K562 (cell line): Measurements from ENCODE around the gene SVIL. TPM values are rescaled to one million over a fixed set of nuclear protein-coding genes. Genes with fewer than 3 reads are reported as not detected.

Experiments used
- ATAC-seq: fragments of 200-7000 bp; cut with Tn5 transposase; 3 replicates; pipeline ENCODE4 v1.9.1; 2020; ENCODE audit warnings: moderate library complexity
- BruUV-seq: library from RNA; stranded (reverse); fragments of 400-500 nt; replicated peaks from 2 replicates; lab custom pipeline; 2021; lab: Mats Ljungman, UMichigan
- CTCF ChIA-PET: fragments of 300-600 bp; formaldehyde crosslinking; extraction: SDS; loops from one replicate; lab custom pipeline; 2021; ENCODE audit warnings: low intra/inter-chr PET ratio; lab: Yijun Ruan, JAX
- POLR2A ChIA-PET: fragments of 300-600, 350-650 bp; sonication (Branson Sonifier 250); formaldehyde crosslinking; extraction: SDS; loops from one replicate; lab custom pipeline; 2021; ENCODE audit warnings: antibody characterized with exemption, inconsistent platforms; lab: Yijun Ruan, JAX
- DNase-seq, 4 experiments: peaks; one replicate each; pipeline versions ENCODE4 v3.0.0 to v3.0.0-alpha.2; 2011 to 2018; ENCODE audit warnings: low spot score in 3 of 4, mixed read lengths in 3 of 4; ENCODE audit errors: extremely low read depth in 1 of 4
- FAIRE-seq: peaks from 2 replicates; lab custom pipeline; 2011; peaks lifted over from hg19 to GRCh38; lab: Jason Lieb, UNC
- H2AFZ ChIP-seq: 2 replicates; pipeline ENCODE4 v1.6.0; 2011; ENCODE audit warnings: low read depth, low read length, control low read depth, inconsistent platforms
- H3K27ac ChIP-seq: fragments of 200-600 bp; 3 replicates; pipeline ENCODE4 v1.8.0; 2011; ENCODE audit warnings: low read depth, mild to moderate bottlenecking, control low read depth, inconsistent platforms, low read length, moderate library complexity, mixed read lengths; ENCODE audit errors: extremely low read depth
- H3K27me3 ChIP-seq, 2 experiments: fragments of 300-600 bp in 1 of 2; 2 replicates in 1 of 2; 3 replicates in 1 of 2; pipeline versions ENCODE4 v1.6.0 to v1.8.0; 2011; ENCODE audit warnings: inconsistent platforms in 2 of 2, low read length in 2 of 2, mild to moderate bottlenecking in 1 of 2, mixed read lengths in 1 of 2, moderate library complexity in 1 of 2; ENCODE audit not compliant: control insufficient read depth in 2 of 2, insufficient read depth in 2 of 2
- H3K36me3 ChIP-seq: fragments of 300-600 bp; 3 replicates; pipeline ENCODE4 v1.8.0; 2011; ENCODE audit warnings: mild to moderate bottlenecking, low read length, inconsistent platforms; ENCODE audit not compliant: control insufficient read depth, insufficient read depth
- H3K4me1 ChIP-seq, 2 experiments: fragments of 200-600 bp in 1 of 2; replicated peaks in 1 of 2; 2 replicates in 1 of 2; 3 replicates in 1 of 2; pipeline versions ENCODE4 v1.5.1 to v1.8.0; 2011; ENCODE audit warnings: inconsistent platforms in 2 of 2, low read length in 2 of 2, mild to moderate bottlenecking in 1 of 2, mixed read lengths in 1 of 2, moderate library complexity in 1 of 2; ENCODE audit not compliant: control insufficient read depth in 2 of 2, insufficient read depth in 2 of 2
- H3K4me2 ChIP-seq: 2 replicates; pipeline ENCODE4 v1.6.1; 2011; ENCODE audit warnings: low read length, control low read depth, inconsistent platforms, mixed read lengths; ENCODE audit not compliant: insufficient read depth
- H3K4me3 ChIP-seq: fragments of 200-600 bp; sonication (generic), shearing (Covaris generic); 2 replicates; pipeline ENCODE4 v1.5.1; 2016; ENCODE audit warnings: control low read depth, inconsistent platforms
- H3K79me2 ChIP-seq: fragments of 200-600 bp; 3 replicates; pipeline ENCODE4 v1.8.0; 2011; ENCODE audit warnings: low read length, inconsistent platforms; ENCODE audit not compliant: control insufficient read depth, insufficient read depth
- H3K9ac ChIP-seq, 2 experiments: 2 replicates each; pipeline versions ENCODE4 v1.6.0 to v1.6.1; 2011; ENCODE audit warnings: low read depth in 2 of 2, low read length in 2 of 2, control low read depth in 1 of 2, inconsistent platforms in 1 of 2, mild to moderate bottlenecking in 1 of 2, mixed read lengths in 1 of 2; ENCODE audit not compliant: insufficient read depth in 1 of 2
- H3K9me1 ChIP-seq: one replicate; pipeline ENCODE4 v1.6.0; 2011; ENCODE audit warnings: inconsistent platforms, mild to moderate bottlenecking, low read length, moderate library complexity; ENCODE audit not compliant: control insufficient read depth, insufficient read depth
- H3K9me3 ChIP-seq: replicated peaks from 2 replicates; pipeline ENCODE4 v1.5.1; 2011; ENCODE audit warnings: low read depth, low read length, inconsistent platforms; ENCODE audit not compliant: control insufficient read depth, insufficient read depth
- H4K20me1 ChIP-seq: replicated peaks from 2 replicates; pipeline ENCODE4 v1.6.1; 2011; ENCODE audit warnings: low read length, inconsistent platforms, mixed read lengths; ENCODE audit not compliant: control insufficient read depth, insufficient read depth
- CSDE1 ChIP-seq, 2 experiments: fragments of 450-650 bp; IDR thresholded peaks; 2 replicates each; pipeline ENCODE4 v1.6.1; 2016; ENCODE audit warnings: mild to moderate bottlenecking in 1 of 2
- IRF9 ChIP-seq: fragments of 450-650 bp; IDR thresholded peaks from 2 replicates; pipeline ENCODE4 v1.6.1; 2016; ENCODE audit warnings: missing biosample characterization, missing genetic modification characterization
- RBM39 ChIP-seq: fragments of 200-400 bp; formaldehyde crosslinking; optimal IDR thresholded peaks from 2 replicates; pipeline ENCODE3; 2018; ENCODE audit warnings: low read depth, low read length
- SMAD3 ChIP-seq: fragments of 450-650 bp; formaldehyde crosslinking; conservative IDR thresholded peaks from 2 replicates; pipeline ENCODE4 v1.4.0; 2020; ENCODE audit warnings: mild to moderate bottlenecking
- SMARCA5 ChIP-seq: fragments of 450-650 bp; IDR thresholded peaks from 2 replicates; pipeline ENCODE4 v1.6.1; 2016
- XRCC5 ChIP-seq: fragments of 200-400 bp; formaldehyde crosslinking; IDR thresholded peaks from 2 replicates; pipeline ENCODE4 v1.6.1; 2017; ENCODE audit warnings: low read depth, mild to moderate bottlenecking, low read length
- YBX1 ChIP-seq: fragments of 450-650 bp; IDR thresholded peaks from 2 replicates; pipeline ENCODE4 v1.7.1; 2016; ENCODE audit warnings: mild to moderate bottlenecking
- ZNF551 ChIP-seq: fragments of 250-450 bp; sonication (Bioruptor Pico); IDR thresholded peaks from 2 replicates; pipeline ENCODE4 v1.5.0; 2021; ENCODE audit warnings: mild to moderate bottlenecking, moderate library complexity
- WGBS: fragments of 100-300 bp; shearing (Covaris generic); methylation state at CpG from one replicate; pipeline ENCODE4 v1.1.6; 2016; ENCODE audit warnings: low coverage, mixed read lengths; ENCODE audit not compliant: insufficient coverage; ENCODE audit errors: missing lambda C conversion rate; 5-methylcytosine and 5-hydroxymethylcytosine counted together
- in situ Hi-C: fragments of 300-500 bp; cut with MboI; formaldehyde crosslinking; loops from 4 replicates; pipeline ENCODE4 v1.15.0; 2018; ENCODE audit warnings: inconsistent platforms, mixed read lengths
- intact Hi-C: fragments of 100-400 bp; cut with micrococcal nuclease; formaldehyde crosslinking; loops from 2 replicates; pipeline ENCODE4 v1.14.2; 2022
- polyA plus RNA-seq, 8 experiments: library from polyadenylated mRNA; depleted of rRNA in 4 of 8; stranded (reverse) in 5 of 8; unstranded in 3 of 8; fragments of >200 nt; fragmentation: Nextera tagmentation in 2 of 8; fragmentation: Illumina TruSeq in 1 of 8; extraction: Ambion mirVana in 2 of 8; extraction: Trizol in 1 of 8; gene quantifications; 2 replicates each; pipeline versions ENCODE4 v1.2.1 to v1.2.3, GENCODE V29; 2011 to 2014; ENCODE audit warnings: inconsistent platforms in 1 of 8, missing spikeins in 1 of 8
- total RNA-seq, 7 experiments: library from RNA; depleted of rRNA in 6 of 7; stranded (reverse); fragments of >200 nt in 6 of 7; fragmentation: Illumina TruSeq in 2 of 7; extraction: Trizol in 2 of 7; gene quantifications; 2 replicates each; pipeline versions ENCODE4 v1.2.1 to v1.2.3, GENCODE V29; 2011 to 2021; ENCODE audit warnings: low replicate concordance in 1 of 7
- TF ChIP-seq, protein P1 (sequence below): fragments of 450-650 bp; IDR thresholded peaks from 2 replicates; pipeline ENCODE4 v1.6.1; 2016; ENCODE audit warnings: low read depth, mild to moderate bottlenecking, moderate library complexity

The SVIL gene
- total and polyA plus RNA-seq, 9 of the 15 experiments (the other 6 are each of a cell fraction or from before 2014, with no cell fraction given) = under 0.01 to 0.18 (median 0.05) TPM; not detected in 3

DNA sequence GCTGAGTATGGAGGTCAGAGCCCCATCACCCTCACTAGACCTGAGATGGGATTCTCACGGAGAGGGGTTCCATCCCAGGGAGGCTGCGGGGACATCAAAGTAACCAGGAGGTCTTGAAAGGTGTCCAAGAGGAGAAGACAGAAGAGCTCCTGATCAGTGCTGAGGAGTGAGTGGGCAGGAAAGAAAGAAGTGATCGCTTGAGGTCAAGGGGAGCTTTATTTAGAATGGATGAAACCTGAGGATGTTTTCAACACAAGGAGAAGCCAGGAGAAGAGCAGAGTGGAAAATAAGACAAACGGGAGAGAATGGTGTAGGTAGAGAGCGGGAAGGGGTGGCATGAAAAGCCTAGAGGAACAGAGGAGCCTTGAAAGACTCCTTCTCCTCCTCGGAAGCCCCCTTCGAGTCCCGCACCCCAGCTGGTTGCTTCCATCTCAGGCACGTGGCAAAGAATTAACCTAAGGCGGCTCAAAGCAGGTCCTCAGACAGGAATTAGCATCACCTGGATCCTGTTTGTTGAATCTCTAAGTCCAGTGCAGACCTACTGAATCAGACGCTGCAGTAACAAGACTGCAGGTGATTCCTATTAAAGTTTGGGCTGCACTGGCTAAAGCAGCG, 5.8 kb downstream of the SVIL start:
- no peak for TF ChIP-seq ZNF551 (CRISPR knock-in tag)
- no peak for TF ChIP-seq RBM39
- TF ChIP-seq SMARCA5 = no peak
- no peak for TF ChIP-seq IRF9 (tag)
- no peak for TF ChIP-seq YBX1
- TF ChIP-seq SMAD3 (CRISPR knock-in tag) = no peak
- no peak for TF ChIP-seq XRCC5
- no peak for TF ChIP-seq CSDE1 (IDR thresholded peaks at IDR 0.05)
- TF ChIP-seq, protein P1, sequence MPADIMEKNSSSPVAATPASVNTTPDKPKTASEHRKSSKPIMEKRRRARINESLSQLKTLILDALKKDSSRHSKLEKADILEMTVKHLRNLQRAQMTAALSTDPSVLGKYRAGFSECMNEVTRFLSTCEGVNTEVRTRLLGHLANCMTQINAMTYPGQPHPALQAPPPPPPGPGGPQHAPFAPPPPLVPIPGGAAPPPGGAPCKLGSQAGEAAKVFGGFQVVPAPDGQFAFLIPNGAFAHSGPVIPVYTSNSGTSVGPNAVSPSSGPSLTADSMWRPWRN = no peak
- ChIA-PET POLR2A (interaction anchor here (0.6 to 1.5 kb wide), 3 partner anchors 11 to 73 kb away, joined by 3 read pairs; no protein-coding TSS in a partner anchor), CTCF (no interaction called here)
- no peak for FAIRE-seq
- DNase-seq = no peak
- no peak overlapping the region for H3K27ac ChIP-seq
- H3K4me1 ChIP-seq = no peaks in the 10 kb centered on the region
- no peak overlapping the region for H2AFZ ChIP-seq
- H4K20me1 ChIP-seq = no peaks in the 10 kb centered on the region
- H3K79me2 ChIP-seq = no peaks in the 10 kb centered on the region
- H3K9me3 ChIP-seq = no peaks in the 10 kb centered on the region
- ATAC-seq = no peak
- BruUV-seq = no TSS peak
- in situ Hi-C loops (no loop called here), intact Hi-C loops (no loop called here)
- no peak overlapping the region for H3K4me2 ChIP-seq
- H3K4me3 ChIP-seq = no peak overlapping the region
- no peak overlapping the region for H3K9ac ChIP-seq
- peaks cover 3 to 14% of the 10 kb centered on the region in 2 experiments; a peak in 3 of 5 replicates for H3K27me3 ChIP-seq
- H3K9me1 ChIP-seq = no peaks in the 10 kb centered on the region
- H3K36me3 ChIP-seq = no peaks in the 10 kb centered on the region
- 0% methylated on average over 11 of the region's 12 CpGs for WGBS
